ENCODE results near the gene LRRC26.

The LRRC26 gene, protein sequence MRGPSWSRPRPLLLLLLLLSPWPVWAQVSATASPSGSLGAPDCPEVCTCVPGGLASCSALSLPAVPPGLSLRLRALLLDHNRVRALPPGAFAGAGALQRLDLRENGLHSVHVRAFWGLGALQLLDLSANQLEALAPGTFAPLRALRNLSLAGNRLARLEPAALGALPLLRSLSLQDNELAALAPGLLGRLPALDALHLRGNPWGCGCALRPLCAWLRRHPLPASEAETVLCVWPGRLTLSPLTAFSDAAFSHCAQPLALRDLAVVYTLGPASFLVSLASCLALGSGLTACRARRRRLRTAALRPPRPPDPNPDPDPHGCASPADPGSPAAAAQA

GRCh38 chr9:137169896-137170358 lies at the start of gene LRRC26:
TSS of gene LRRC26 (minus strand) at chr9:137170051. CDS start at chr9:137169943, 108 bp downstream.
- no peak for DNase-seq (ENCODE audit: low read depth, low spot score)

- no peak for DNase-seq (ENCODE audit: low read depth, low spot score)
Measured at GRCh38 chr9:137218754-137219271, 49.0 kb upstream of the LRRC26 start.

- DNase-seq (ENCODE audit: low read depth, low spot score), result no peak
Measured at GRCh38 chr9:137218212-137218753, 48.4 kb upstream of the LRRC26 start.

DNA sequence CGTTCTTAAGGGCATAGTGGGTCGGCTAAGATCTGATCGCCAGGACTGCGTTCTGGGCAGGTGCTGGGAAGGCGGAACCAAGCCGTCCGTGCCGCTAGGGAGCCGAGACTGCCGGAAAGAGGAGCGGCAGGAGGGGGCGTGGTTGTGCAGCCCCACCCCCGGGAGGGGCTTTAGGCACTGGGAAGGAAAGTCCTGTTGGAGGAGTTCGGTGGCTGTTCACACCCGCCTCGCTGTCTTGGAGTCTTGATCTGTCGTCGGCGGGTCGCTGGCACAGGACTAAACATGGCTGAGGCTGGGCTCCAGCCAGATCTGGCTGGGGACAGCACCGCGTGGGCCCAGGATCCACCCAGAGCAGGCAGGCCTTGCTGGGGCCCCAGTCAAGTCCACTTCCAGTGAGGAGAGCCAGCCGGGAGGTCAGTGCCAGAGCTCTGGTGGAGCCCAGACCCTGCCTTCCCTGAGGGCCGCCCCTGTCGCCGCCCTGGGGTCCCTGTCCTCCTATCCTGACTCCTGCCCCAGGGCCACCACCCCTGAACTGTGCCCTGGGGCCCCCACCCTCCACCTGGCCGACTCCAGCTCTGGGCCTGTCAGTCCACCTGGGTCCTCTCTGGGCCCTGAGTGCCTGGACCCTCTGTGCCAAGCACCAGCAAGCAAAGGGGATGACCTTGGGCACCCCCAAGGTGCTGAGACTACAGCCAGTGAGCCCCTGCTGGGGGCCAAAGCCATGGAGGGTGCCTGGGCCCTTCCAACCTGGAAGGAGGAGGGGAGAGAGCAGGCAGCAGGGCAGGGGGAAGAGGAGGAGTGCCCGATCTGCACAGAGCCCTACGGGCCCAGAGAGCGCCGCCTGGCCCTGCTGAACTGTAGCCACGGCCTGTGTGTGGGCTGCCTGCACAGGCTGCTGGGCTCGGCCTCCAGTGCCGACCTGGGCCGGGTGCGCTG lies 47.7 kb upstream of the LRRC26 start:
- DNase-seq (ENCODE audit: low read depth, low spot score), result no peak

- no peak for DNase-seq (ENCODE audit: low read depth, low spot score)
Measured at GRCh38 chr9:137216188-137216965, 46.5 kb upstream of the LRRC26 start.

DNA sequence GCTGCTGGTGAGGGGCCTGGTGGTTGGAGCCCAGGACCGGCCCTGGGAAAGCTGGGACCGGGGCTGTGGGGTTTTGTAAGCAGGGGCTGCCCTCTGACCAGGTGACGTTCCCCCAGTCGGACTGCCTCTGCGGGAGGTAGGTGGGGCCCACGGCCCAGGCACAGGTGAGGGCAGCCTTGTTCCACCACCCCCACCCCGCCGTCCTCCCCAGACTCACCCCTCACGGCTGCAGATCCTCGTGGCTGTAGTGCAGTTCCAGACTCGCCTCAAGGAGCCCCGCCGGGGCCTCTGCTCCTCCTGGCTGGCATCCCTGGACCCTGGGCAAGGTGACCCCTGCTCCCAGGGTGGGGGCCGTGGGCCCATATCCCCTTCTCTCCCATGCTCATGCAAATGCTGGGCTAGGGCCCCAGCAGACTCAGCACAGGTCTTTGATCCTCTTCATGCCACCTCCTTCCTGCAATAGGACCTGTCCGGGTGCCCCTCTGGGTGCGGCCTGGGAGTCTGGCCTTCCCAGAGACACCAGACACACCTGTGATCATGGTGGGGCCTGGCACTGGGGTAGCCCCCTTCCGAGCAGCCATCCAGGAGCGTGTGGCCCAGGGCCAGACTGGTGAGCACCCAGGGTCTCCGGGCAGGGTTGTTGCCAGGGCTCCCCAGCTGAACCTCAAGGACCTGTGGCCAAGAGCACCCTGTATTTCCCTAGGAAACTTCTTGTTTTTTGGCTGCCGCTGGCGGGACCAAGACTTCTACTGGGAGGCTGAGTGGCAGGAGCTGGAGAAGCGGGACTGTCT lies 45.5 kb upstream of the LRRC26 start:
- no peak for DNase-seq (ENCODE audit: low read depth, low spot score)

GRCh38 chr9:137214620-137215019 lies 44.8 kb upstream of the LRRC26 start:
- DNase-seq (ENCODE audit: low read depth, low spot score), result no peak

DNA sequence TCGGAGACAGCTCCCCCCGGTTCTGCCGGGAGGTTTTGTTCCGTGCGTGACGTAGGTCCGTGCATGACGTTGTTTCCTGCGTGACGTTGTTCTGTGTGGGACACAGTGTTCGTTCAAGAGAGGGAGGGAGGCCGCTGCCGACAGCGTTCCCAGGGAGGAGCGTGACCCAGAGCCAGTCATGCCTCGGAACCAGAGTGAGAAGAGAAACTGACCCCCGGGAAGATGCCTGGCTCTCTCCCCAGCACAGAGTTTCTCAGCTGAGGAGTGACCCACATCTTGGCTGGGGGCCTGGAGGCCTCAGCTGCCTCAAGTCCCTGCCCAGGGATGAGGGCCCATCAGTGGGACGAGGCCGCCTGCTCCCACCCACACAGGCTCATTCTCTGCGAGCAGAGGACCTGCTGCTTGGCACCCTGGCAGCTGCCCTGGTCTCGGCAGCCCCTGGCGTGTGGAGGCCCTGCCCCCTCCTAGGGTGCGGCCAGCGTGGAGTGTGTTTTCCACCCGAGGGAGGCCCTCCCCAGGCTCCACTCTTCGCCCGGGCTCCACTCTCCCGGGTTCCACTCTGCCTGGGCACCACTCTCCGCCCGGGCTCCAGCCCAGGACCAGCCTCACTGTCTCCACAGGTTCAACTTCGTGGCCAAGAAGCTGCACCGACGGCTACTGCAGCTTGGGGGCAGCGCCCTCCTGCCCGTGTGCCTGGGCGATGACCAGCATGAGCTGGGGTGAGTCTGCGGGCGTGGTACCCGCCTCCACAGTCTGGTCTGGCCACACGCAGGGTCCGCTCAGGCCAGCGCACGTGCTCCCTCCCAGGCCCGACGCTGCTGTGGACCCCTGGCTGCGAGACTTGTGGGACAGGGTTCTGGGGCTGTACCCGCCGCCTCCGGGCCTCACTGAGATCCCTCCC lies 43.6 kb upstream of the LRRC26 start:
- DNase-seq (ENCODE audit: low read depth, low spot score), result no peak

DNA sequence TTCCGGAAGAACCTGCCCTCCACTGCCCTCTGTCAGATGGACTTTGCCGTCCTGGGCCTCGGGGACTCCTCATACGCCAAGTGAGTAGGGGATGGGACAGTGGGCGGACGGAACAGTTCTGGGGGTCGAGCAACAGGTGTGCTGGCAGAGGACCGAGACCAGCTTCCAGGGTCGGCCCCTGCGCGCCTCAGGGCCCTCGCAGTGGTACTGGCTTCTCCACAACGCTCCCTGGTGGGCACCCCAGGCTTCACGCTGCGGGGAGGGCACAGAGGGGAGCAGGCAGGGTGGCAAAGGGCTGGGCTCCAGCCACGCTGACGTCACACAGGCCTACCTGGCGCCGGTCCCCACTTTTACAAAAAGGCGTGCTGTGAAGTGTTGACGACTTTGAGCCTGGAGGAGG lies 42.7 kb upstream of the LRRC26 start:
- DNase-seq (ENCODE audit: low read depth, low spot score), result no peak

- DNase-seq (ENCODE audit: low read depth, low spot score), result no peak
Measured at GRCh38 chr9:137211532-137211931, 41.7 kb upstream of the LRRC26 start.

- no peak for DNase-seq (ENCODE audit: low read depth, low spot score)
Measured at GRCh38 chr9:137206602-137207001, 36.8 kb upstream of the LRRC26 start.

DNA sequence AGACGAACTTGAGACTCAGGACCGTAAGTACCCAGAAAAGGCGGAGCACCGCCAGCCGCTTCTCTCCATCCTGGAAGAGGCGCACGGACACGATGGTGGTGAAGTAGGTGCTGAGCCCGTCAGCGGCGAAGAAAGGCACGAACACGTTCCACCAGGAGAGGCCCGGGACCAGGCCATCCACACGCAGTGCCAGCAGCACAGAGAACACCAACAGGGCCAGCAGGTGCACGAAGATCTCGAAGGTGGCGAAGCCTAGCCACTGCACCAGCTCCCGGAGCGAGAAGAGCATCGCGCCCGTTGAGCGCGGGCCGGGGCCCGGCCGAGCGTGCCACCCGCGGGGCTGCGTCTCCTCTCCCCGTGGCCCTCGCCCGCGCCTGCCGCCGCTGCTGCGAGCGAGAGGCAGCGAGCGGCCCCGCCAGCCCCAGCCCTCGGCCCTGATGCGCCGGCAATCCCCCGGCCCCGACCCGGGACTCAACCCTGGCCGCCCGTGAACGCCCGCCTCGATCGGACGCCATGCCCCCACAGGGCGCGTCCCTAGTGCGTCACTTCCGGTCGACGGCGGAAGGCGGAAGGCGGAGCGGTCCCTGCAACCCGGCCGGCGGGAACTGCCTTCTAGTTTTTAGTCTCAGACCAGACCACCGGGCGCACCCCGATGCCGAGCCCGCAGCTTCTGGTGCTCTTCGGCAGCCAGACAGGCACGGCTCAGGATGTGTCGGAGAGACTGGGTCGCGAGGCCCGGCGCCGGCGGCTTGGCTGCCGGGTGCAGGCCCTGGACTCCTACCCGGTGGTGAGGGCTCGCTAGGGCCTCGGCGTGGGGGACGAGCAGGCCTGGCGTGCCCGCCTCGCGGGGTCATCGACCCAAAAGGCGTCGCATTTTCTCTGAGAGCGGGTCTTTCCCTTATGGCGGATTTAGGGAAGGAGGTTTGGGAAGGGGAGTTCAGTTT lies 35.5 kb upstream of the LRRC26 start, which contains the start of the genes NDOR1 and TMEM203:
NDOR1 (plus strand) TSS at position 575 of the 944 bp plus-strand sequence; CDS start at position 653, 78 bp downstream.
TMEM203 (minus strand) TSS at position 523 of the 944 bp plus-strand sequence; CDS start at position 289, 234 bp downstream.
- peak; percentile 58 for DNase-seq (ENCODE audit: low read depth, low spot score)

- no peak for DNase-seq (ENCODE audit: low read depth, low spot score)
Measured at GRCh38 chr9:137204731-137205125, 34.9 kb upstream of the LRRC26 start.

- DNase-seq (ENCODE audit: low read depth, low spot score), result no peak
Measured at GRCh38 chr9:137202966-137203365, 33.1 kb upstream of the LRRC26 start.

- no peak for DNase-seq (ENCODE audit: low read depth, low spot score)
Measured at GRCh38 chr9:137201205-137201868, 31.5 kb upstream of the LRRC26 start.

- DNase-seq (ENCODE audit: low read depth, low spot score), result peak; percentile 97
Measured at GRCh38 chr9:137200311-137201204, 30.7 kb upstream of the LRRC26 start, which contains the start of gene TPRN. TSS of gene TPRN (minus strand) at chr9:137200741. CDS start at chr9:137200711, 30 bp downstream.

Data from smooth muscle cell of the brain vasculature (primary cell).